Left lobe of liver (tissue), 2 donors: ENCODE measurements around the gene NPRL2. TPM values are rescaled to one million over a fixed set of nuclear protein-coding genes. Genes with fewer than 3 reads are reported as not detected.

ENCODE experiments used
- ATAC-seq: fragments of 200-7000 bp; cut with Tn5 transposase; one replicate; pipeline ENCODE4 v1.9.1; 2020; ENCODE audit warnings: mild to moderate bottlenecking, moderate library complexity
- DNase-seq: peaks from one replicate; pipeline ENCODE4 v3.0.0-alpha.2; 2020; ENCODE audit warnings: low spot score
- total RNA-seq: library from RNA; stranded (reverse); gene quantifications from one replicate; pipeline ENCODE4 v1.2.1, GENCODE V29; 2021
- donor health status: DM: no; HTN: no; CAD: no; lungs with moderate emphysema.
- donor health status: DM: no; HTN: yes; CAD: no.

NPRL2 gene
- total RNA-seq, 1 donor from 2014 or later, result 15.6 TPM

- ATAC-seq, result no peak
- no peak for DNase-seq
Observed at GRCh38 chr3:50373146-50374051, 22.8 kb upstream of the NPRL2 start.

- ATAC-seq, result peak; percentile 16
Observed at GRCh38 chr3:50372349-50372748, 21.8 kb upstream of the NPRL2 start.

GRCh38 chr3:50371133-50371685 lies 20.6 kb upstream of the NPRL2 start:
- ATAC-seq (no peak), DNase-seq (no peak)

More at GRCh38 chr3:50372349-50372748, 21.8 kb upstream of the NPRL2 start:
- DNase-seq, result no peak

- DNase-seq (no peak), ATAC-seq (no peak)
Observed at GRCh38 chr3:50370594-50370993, 20.0 kb upstream of the NPRL2 start.

- ATAC-seq (no peak), DNase-seq (no peak)
Observed at GRCh38 chr3:50369012-50369670, 18.6 kb upstream of the NPRL2 start.

GRCh38 chr3:50365842-50366220 lies 15.3 kb upstream of the NPRL2 start:
- DNase-seq, result no peak
- no peak for ATAC-seq

- ATAC-seq (peak; percentile 88), DNase-seq (peak; percentile 89)
Observed at GRCh38 chr3:50365080-50365841, 14.7 kb upstream of the NPRL2 start.

GRCh38 chr3:50364573-50365079 lies 14.1 kb upstream of the NPRL2 start:
- DNase-seq (no peak), ATAC-seq (peak; percentile 21)

- no peak for ATAC-seq
- DNase-seq, result no peak
Observed at GRCh38 chr3:50359760-50360110, 9.2 kb upstream of the NPRL2 start.

GRCh38 chr3:50358911-50359759 lies 8.6 kb upstream of the NPRL2 start, which contains the start of gene TMEM115:
Gene TMEM115 (minus strand): TSS chr3:50359521. CDS start chr3:50359063, 458 bp downstream.
- peak; percentile 98 for DNase-seq
- peak; percentile 93 for ATAC-seq

GRCh38 chr3:50358355-50358910 lies 7.9 kb upstream of the NPRL2 start:
- DNase-seq (no peak), ATAC-seq (no peak)

GRCh38 chr3:50357481-50357880 lies 6.9 kb upstream of the NPRL2 start:
- DNase-seq (no peak), ATAC-seq (no peak)

- ATAC-seq, result peak; percentile 33
- DNase-seq, result no peak
Observed at GRCh38 chr3:50356553-50356952, 6.0 kb upstream of the NPRL2 start.

- no peak for ATAC-seq
- DNase-seq, result no peak
Observed at GRCh38 chr3:50355829-50356552, 5.4 kb upstream of the NPRL2 start.

- DNase-seq, result no peak
- ATAC-seq, result no peak
Observed at GRCh38 chr3:50354850-50355249, 4.3 kb upstream of the NPRL2 start.

GRCh38 chr3:50354186-50354764 lies 3.7 kb upstream of the NPRL2 start:
- ATAC-seq (no peak), DNase-seq (no peak)

GRCh38 chr3:50353245-50354004 lies 2.9 kb upstream of the NPRL2 start:
- no peak for ATAC-seq
- DNase-seq, result no peak

- DNase-seq (no peak), ATAC-seq (no peak)
Observed at GRCh38 chr3:50352781-50353180, 2.2 kb upstream of the NPRL2 start.
